Epithelial cell of esophagus (primary cell): ENCODE data around the gene DPYSL3.

Experiments
- DNase-seq: peaks from one replicate; pipeline ENCODE4 v3.0.0; 2010; ENCODE audit warnings: low read depth
- H3K4me3 ChIP-seq: 2 replicates; pipeline ENCODE4 v1.5.1; 2011; ENCODE audit warnings: mild to moderate bottlenecking, low read length, control low read depth
- TF ChIP-seq, protein P1 (sequence below): IDR thresholded peaks from 2 replicates; pipeline ENCODE4 v1.5.1; 2011; ENCODE audit warnings: low read depth, mild to moderate bottlenecking, low read length, control low read depth, inconsistent platforms; ENCODE audit not compliant: insufficient read depth; ENCODE audit errors: missing control alignments

DPYSL3 gene

DNA sequence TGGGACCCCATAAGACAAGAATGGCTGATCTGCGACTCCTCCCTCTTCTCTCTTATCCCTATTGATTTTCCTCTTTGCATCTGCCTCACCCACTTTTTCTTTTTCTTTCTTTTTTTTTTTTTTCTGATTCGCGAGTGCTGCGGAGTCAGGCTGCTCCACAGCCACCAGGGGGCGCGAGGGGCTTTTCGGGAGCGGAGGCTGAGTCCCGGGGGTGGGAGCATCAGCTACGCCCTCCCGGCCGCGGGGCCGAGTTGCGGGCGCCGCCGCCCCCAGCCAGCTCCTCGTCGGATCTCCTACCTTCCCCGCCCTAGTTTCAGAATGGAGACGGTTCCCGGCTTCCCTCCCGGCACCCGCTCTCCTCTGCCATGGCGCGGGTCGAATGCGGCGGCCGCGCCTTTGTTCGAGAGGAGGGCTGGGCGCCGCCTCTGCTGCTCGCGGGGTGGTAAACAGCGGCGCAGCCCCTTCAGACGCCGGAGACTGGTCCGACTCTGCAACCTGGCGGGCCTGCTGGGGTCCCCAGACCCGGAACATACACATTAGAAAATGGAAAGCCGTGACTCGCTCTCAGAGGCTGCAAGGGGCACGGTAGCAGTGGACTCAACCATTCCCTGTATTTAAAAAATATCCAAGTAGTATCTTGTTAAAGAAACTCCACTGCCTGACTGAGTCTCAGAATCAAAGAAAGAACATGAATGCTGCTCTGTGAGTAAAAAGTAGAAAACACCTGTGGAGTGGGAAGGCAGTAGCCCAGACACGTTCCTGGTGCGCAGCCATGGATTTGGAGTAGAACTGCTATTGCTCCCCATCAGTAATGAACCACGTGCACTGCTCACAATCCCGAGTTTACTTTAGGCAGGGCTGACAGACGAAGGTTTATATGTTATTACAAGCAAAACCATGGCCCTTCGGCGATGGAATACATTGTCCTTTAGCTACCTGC is 55.7 kb downstream of the DPYSL3 start:
- peak; percentile 78 for DNase-seq
- H3K4me3 ChIP-seq: peak overlapping the region; percentile 61
- TF ChIP-seq, protein P1, sequence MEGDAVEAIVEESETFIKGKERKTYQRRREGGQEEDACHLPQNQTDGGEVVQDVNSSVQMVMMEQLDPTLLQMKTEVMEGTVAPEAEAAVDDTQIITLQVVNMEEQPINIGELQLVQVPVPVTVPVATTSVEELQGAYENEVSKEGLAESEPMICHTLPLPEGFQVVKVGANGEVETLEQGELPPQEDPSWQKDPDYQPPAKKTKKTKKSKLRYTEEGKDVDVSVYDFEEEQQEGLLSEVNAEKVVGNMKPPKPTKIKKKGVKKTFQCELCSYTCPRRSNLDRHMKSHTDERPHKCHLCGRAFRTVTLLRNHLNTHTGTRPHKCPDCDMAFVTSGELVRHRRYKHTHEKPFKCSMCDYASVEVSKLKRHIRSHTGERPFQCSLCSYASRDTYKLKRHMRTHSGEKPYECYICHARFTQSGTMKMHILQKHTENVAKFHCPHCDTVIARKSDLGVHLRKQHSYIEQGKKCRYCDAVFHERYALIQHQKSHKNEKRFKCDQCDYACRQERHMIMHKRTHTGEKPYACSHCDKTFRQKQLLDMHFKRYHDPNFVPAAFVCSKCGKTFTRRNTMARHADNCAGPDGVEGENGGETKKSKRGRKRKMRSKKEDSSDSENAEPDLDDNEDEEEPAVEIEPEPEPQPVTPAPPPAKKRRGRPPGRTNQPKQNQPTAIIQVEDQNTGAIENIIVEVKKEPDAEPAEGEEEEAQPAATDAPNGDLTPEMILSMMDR: peak; percentile 79

DNA sequence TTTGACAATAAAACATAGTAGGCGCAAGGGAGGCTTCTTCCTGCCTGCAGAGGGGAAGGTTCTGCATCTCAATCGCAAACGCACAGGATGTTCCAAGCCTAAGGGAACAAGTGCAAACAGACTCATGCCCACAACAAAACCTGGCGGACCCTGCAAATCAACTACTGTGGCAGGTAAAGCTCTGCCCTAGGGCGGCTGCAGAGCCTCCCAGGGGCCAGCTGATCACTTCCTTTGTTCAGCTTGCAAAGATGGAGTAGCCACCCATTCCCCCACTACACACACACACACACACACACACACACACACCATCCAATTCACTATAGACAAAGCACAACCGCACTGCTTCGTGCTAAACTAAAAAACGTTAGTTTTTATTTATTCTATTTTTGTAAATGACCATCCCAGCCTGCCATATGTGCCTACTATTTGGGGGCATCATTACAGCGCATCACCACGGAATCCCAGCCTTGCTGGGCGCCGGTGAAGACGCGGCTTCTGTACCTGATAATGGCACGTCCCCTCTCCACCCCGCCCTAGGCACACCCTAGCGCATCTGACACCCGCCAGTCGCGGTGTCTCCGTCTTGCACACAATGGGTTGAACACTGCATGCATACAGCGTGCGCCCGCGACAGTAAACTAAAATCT is 57.6 kb downstream of the DPYSL3 start:
- TF ChIP-seq, protein P1: no peak
- no peak for DNase-seq

DNA sequence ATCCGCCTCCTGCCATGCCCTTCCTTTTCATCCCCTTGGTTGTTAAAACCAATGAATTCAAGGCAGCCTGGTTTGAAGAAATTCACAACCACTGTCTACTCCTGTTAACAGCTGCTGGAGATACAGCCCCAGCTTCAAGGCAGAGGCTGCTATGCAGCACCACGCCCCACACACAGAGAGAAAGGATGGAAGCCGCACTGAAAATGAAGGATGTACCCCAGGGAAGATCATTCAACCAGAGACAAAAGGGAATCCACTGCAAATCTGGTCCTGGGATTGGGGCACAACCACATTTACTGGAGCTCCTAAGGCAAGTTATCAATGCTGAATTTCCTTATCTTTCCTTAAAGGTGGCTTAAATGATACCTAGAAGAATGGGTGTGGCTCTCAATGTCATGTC is 58.7 kb downstream of the DPYSL3 start:
- DNase-seq: no peak
- TF ChIP-seq, protein P1: no peak
- H3K4me3 ChIP-seq: no peak overlapping the region

More for the DNA sequence above, 57.6 kb downstream of the DPYSL3 start:
- H3K4me3 ChIP-seq: no peak overlapping the region

DNA sequence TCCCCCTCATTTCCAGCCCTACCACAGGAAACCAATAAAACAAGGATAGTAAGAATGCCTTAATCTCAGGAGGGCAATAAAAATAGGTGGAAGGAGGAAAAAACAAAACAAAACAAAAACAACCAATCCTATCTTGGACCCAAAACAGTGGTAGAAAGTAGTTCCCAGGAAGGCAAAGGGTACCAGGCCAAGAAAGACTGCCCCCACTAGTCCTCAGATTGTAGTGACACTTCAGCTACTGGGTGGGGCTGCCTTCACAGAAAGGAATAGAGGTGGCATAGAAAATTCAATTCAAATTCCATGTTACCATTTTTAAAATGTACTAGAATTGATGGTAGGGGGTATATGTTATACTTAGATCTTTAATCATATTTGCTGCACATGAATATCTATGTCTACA is 59.3 kb downstream of the DPYSL3 start:
- no peak overlapping the region for H3K4me3 ChIP-seq
- DNase-seq: no peak
- TF ChIP-seq, protein P1: no peak

DNA sequence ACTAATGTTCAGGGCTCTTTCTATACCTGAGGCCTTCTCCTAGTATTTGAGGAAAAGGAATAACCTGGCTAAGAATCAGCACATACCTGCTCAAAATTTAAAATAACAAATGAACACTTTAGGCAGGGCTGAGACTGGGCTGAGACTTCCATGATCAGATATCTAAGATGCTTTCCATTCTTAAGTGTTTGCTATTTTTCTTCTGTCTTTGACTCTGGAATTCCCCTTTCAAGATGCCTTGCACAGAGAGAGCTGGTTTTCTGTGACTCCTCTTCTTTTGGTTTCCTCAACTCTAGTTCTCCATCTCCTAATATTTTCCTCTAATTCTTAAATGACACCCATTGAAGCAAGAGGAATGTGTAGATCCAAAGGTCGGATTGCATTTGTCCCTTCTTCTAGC is 61.1 kb downstream of the DPYSL3 start:
- no peak overlapping the region for H3K4me3 ChIP-seq
- TF ChIP-seq, protein P1: no peak
- no peak for DNase-seq

DNA sequence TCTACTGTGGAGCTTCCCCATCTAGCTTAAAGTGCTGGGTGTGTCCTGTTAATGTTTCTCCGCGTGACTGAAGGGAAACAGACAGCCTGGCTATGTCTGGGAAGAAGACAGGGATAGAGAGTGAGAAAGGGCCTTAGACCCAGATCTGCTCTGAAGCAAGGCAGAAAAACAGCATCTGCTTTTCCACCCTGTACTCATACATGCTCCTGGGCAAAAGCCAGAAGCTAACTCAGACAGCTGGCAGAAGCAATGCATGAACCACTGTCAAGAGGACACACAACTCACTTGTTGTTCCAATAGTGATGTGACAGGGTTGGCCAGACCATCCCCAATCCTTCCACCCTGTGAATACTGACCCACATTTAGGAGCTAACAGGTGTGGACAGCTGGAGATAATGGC is 63.3 kb downstream of the DPYSL3 start:
- TF ChIP-seq, protein P1: no peak
- no peak overlapping the region for H3K4me3 ChIP-seq
- no peak for DNase-seq
